HEK293T (cell line): ENCODE results near the gene USF3.

ENCODE experiments used
- FOXA1 ChIP-seq: fragments of 450-650 bp; IDR thresholded peaks from 2 replicates; pipeline ENCODE4 v1.6.1; 2016; ENCODE audit warnings: mild to moderate bottlenecking
- L3MBTL2 ChIP-seq: fragments of 450-650 bp; conservative IDR thresholded peaks from 2 replicates; pipeline ENCODE4 v1.6.1; 2016; ENCODE audit warnings: mild to moderate bottlenecking
- TARDBP ChIP-seq: fragments of 450-650 bp; IDR thresholded peaks from 2 replicates; pipeline ENCODE4 v1.6.1; 2016

GRCh38 chr3:113719758-113720157, 23.3 kb upstream of the USF3 start:
- TF ChIP-seq FOXA1, result no peak
- no peak for TF ChIP-seq L3MBTL2
- no peak for TF ChIP-seq TARDBP
